Measurements from ENCODE around the gene CELF5. TPM values are rescaled to one million over a fixed set of nuclear protein-coding genes. Genes with fewer than 3 reads are reported as not detected.

CELF5 gene
- total and polyA plus RNA-seq, 3 experiments from 2014 or later, result 0.11 to 0.24 TPM; not detected in 1

DNA sequence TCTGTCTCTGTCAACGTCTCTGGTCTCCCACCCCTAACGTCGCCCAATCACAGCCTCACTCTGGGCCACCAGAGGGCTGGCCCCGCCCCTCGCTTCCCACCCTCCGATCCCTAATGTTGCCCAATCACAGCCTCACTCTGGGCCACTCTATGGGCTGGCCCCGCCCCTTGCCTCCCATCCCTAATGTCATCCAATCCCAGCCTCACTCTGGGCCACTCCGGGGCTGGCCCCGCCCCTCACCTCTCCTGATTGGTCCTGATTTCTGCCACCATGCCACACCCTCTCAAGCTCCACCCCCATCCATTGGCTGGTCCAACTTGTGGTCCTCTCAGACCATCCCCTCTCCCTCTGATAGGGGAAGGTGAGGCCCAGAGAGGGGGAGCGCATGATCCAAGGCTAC lies 24.9 kb downstream of the CELF5 start:
- no peak for DNase-seq
- Histone ChIP-seq H3K4me3 (ENCODE audit: low read length) (no peak overlapping the region), H3K9me3 (ENCODE audit: low read length) (peaks cover 5% of the 10 kb centered on the region), H3K36me3 (ENCODE audit: insufficient read depth, low read length) (no peaks in the 10 kb centered on the region), H3K4me1 (ENCODE audit: insufficient read depth, low read length) (no peaks in the 10 kb centered on the region), H3K27ac (ENCODE audit: low read depth, low read length) (no peak overlapping the region), H3K27me3 (ENCODE audit: insufficient read depth, low read length, poor library complexity, severe bottlenecking) (no peaks in the 10 kb centered on the region)
- Mint-ChIP-seq H3K4me1 (no peaks in the 10 kb centered on the region), H3K27me3 (peaks cover 8 to 23% of the 10 kb centered on the region in 2 donors), H3K36me3 (no peaks in the 10 kb centered on the region), H3K9me3 (peaks cover 0 to 12% (median 6%) of the 10 kb centered on the region in 5 donors), H3K4me3 (no peak overlapping the region), H3K27ac (no peak overlapping the region)
- POLR2A ChIA-PET, result interaction anchor here (0.6 kb wide), 1 partner anchor 55 kb away, joined by 4 read pairs; no protein-coding TSS in a partner anchor
- CTCF ChIA-PET, result no interaction called here

DNA sequence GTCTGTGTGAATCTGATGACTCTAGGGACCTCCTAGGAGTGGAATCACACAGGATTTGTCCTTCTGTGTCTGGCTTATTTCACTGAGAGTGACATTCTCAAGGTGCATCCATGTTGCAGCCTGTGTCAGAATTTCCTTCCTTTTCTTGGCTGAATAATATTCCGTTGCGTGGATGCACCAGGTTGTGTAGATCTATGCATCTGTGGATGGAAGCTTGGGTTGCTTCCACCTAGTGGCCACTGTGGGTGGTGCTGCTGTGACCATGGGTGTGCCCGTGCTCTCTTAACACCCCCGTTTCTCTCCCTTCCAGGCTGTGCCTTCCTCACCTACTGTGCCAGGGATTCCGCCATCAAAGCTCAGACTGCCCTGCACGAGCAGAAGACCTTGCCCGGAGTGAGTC lies 26.2 kb downstream of the CELF5 start:
- Mint-ChIP-seq H3K4me3 (no peak overlapping the region), H3K27me3 (peaks cover 8 to 32% of the 10 kb centered on the region in 2 donors), H3K9me3 (peaks cover 0 to 12% (median 8%) of the 10 kb centered on the region in 5 donors), H3K36me3 (no peaks in the 10 kb centered on the region), H3K4me1 (no peaks in the 10 kb centered on the region), H3K27ac (no peak overlapping the region)
- H3K9me3 ChIP-seq (ENCODE audit: low read length), result peaks cover 5% of the 10 kb centered on the region
- H3K27ac ChIP-seq (ENCODE audit: low read depth, low read length), result no peak overlapping the region
- DNase-seq, result peak in 2 of 5 donors; percentile 14 to 19
- no peak overlapping the region for H3K4me3 ChIP-seq (ENCODE audit: low read length)
- CTCF ChIA-PET, result no interaction called here
- H3K4me1 ChIP-seq (ENCODE audit: insufficient read depth, low read length), result no peaks in the 10 kb centered on the region
- H3K27me3 ChIP-seq (ENCODE audit: insufficient read depth, low read length, poor library complexity, severe bottlenecking), result no peaks in the 10 kb centered on the region
- POLR2A ChIA-PET, result no interaction called here
- no peaks in the 10 kb centered on the region for H3K36me3 ChIP-seq (ENCODE audit: insufficient read depth, low read length)

DNA sequence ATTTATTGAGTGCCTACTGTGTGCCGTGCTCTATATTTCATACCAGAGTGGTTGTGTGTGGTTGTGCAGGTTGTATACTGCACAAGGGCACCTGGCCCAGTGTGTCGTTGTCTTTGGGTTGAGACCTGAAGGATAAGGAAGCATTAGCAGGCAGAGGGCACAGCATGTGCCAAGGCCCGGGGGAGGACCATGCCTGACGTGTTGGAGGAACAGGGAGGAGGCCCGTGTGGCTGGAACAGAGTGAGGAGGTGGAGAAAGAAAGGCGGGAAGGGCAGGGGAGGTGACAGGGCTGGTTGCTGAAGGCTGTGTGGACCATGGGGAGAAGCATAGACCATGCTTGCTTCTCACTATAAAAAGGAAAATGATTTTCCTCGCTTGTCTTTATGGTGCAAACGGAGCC lies 26.8 kb downstream of the CELF5 start:
- H3K27me3 Mint-ChIP-seq, result peaks cover 8 to 35% of the 10 kb centered on the region in 2 donors

DNA sequence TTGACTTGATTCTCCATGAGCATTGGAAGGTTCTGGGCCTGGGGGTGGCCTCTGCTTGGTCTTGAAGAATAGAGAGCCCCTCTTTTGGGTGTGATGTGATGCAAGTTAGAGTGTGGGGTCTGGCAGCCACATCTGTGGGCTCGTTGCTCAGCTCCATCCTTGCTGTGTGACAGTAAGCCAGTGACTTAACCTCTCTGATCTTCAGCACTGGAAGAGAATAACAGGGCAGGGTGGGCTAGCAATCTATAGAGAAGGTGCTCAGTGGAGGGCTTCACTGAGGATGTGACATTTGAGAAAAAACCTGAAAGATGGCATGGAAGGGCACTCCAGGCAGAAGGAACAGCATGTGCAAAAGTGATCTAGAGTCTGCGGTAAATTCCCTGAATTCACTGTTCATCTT lies 28.2 kb downstream of the CELF5 start:
- ChIA-PET POLR2A (no interaction called here), CTCF (interaction anchor here (1.1 kb wide), 1 partner anchor 13 kb away, joined by 3 read pairs; no protein-coding TSS in a partner anchor)
- no peak for DNase-seq
- Mint-ChIP-seq H3K27ac (no peak overlapping the region), H3K4me3 (no peak overlapping the region), H3K36me3 (no peaks in the 10 kb centered on the region), H3K27me3 (peaks cover 12 to 39% of the 10 kb centered on the region in 2 donors), H3K4me1 (no peaks in the 10 kb centered on the region), H3K9me3 (peaks cover 0 to 12% (median 8%) of the 10 kb centered on the region in 5 donors)
- Histone ChIP-seq H3K27me3 (ENCODE audit: insufficient read depth, low read length, poor library complexity, severe bottlenecking) (no peaks in the 10 kb centered on the region), H3K27ac (ENCODE audit: low read depth, low read length) (no peak overlapping the region), H3K36me3 (ENCODE audit: insufficient read depth, low read length) (no peaks in the 10 kb centered on the region), H3K4me3 (ENCODE audit: low read length) (no peak overlapping the region), H3K9me3 (ENCODE audit: low read length) (peaks cover 5% of the 10 kb centered on the region), H3K4me1 (ENCODE audit: insufficient read depth, low read length) (no peaks in the 10 kb centered on the region)

More for the DNA sequence above, 26.8 kb downstream of the CELF5 start:
- POLR2A ChIA-PET, result interaction anchor here (0.7 kb wide), 1 partner anchor 33 kb away, joined by 5 read pairs; no protein-coding TSS in a partner anchor
- Histone ChIP-seq H3K27ac (ENCODE audit: low read depth, low read length) (no peak overlapping the region), H3K4me1 (ENCODE audit: insufficient read depth, low read length) (no peaks in the 10 kb centered on the region), H3K9me3 (ENCODE audit: low read length) (peaks cover 5% of the 10 kb centered on the region), H3K4me3 (ENCODE audit: low read length) (no peak overlapping the region), H3K36me3 (ENCODE audit: insufficient read depth, low read length) (no peaks in the 10 kb centered on the region), H3K27me3 (ENCODE audit: insufficient read depth, low read length, poor library complexity, severe bottlenecking) (no peaks in the 10 kb centered on the region)
- Mint-ChIP-seq H3K27ac (no peak overlapping the region), H3K36me3 (no peaks in the 10 kb centered on the region), H3K4me3 (no peak overlapping the region), H3K4me1 (no peaks in the 10 kb centered on the region), H3K9me3 (peaks cover 0 to 12% (median 8%) of the 10 kb centered on the region in 5 donors)
- CTCF ChIA-PET, result no interaction called here
- DNase-seq, result no peak

DNA sequence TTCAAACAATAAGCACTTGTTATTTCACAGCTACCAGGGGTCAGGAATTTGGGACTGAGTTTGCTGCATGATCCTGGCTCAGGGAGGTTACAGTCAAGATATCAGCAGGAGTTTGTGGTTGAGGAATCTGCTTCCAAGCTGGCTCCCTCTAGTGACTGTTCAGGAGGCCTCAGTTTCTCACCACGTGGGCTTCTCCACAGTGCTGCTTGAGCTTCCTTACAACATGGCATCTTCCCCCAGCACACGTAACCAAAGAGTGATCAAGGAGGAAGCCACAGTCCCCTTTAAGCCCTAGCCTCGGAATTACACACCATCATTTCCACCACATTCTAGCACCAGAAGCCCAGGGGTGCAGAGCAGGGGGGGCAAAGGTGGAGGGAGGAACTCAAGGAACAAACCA lies 28.8 kb downstream of the CELF5 start:
- POLR2A ChIA-PET, result no interaction called here
- CTCF ChIA-PET, result interaction anchor here (1.1 to 1.4 kb wide), 2 partner anchors 12 to 25 kb away, joined by 3 read pairs; no protein-coding TSS in a partner anchor
- H3K27me3 Mint-ChIP-seq, result peaks cover 12 to 39% of the 10 kb centered on the region in 2 donors
- peaks cover 0 to 12% (median 8%) of the 10 kb centered on the region in 5 donors for H3K9me3 Mint-ChIP-seq
- H3K36me3 Mint-ChIP-seq, result no peaks in the 10 kb centered on the region
- H3K4me3 ChIP-seq (ENCODE audit: low read length), result no peak overlapping the region
- no peak overlapping the region for H3K27ac ChIP-seq (ENCODE audit: low read depth, low read length)
- no peaks in the 10 kb centered on the region for H3K4me1 ChIP-seq (ENCODE audit: insufficient read depth, low read length)
- H3K27ac Mint-ChIP-seq, result no peak overlapping the region
- no peak for DNase-seq
- no peaks in the 10 kb centered on the region for H3K27me3 ChIP-seq (ENCODE audit: insufficient read depth, low read length, poor library complexity, severe bottlenecking)
- H3K4me3 Mint-ChIP-seq, result no peak overlapping the region
- H3K4me1 Mint-ChIP-seq, result no peaks in the 10 kb centered on the region
- H3K36me3 ChIP-seq (ENCODE audit: insufficient read depth, low read length), result no peaks in the 10 kb centered on the region
- H3K9me3 ChIP-seq (ENCODE audit: low read length), result peaks cover 5% of the 10 kb centered on the region

DNA sequence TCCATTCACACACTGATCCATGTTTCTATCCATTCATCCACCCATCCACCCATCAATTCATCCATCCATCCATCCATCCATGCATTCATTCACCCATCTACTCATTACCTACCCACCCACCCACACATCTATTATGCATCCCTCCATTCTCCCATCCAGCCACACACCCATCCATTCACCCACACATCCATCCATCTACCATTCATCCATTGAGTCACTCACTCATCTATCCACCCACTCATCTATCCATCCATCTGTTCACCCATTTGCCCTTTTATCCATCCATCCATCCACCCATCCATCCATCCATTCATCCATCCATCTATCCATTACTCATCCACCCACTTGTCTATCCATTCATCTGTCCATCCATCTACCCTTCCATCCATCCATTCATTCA lies 30.1 kb downstream of the CELF5 start:
- Mint-ChIP-seq H3K4me3 (no peak overlapping the region), H3K27me3 (peaks cover 12 to 46% of the 10 kb centered on the region in 2 donors), H3K9me3 (peaks cover 0 to 12% (median 8%) of the 10 kb centered on the region in 5 donors), H3K4me1 (no peaks in the 10 kb centered on the region), H3K27ac (no peak overlapping the region), H3K36me3 (no peaks in the 10 kb centered on the region)
- Histone ChIP-seq H3K27ac (ENCODE audit: low read depth, low read length) (no peak overlapping the region), H3K9me3 (ENCODE audit: low read length) (peaks cover 5% of the 10 kb centered on the region), H3K27me3 (ENCODE audit: insufficient read depth, low read length, poor library complexity, severe bottlenecking) (no peaks in the 10 kb centered on the region), H3K36me3 (ENCODE audit: insufficient read depth, low read length) (no peaks in the 10 kb centered on the region), H3K4me1 (ENCODE audit: insufficient read depth, low read length) (no peaks in the 10 kb centered on the region), H3K4me3 (ENCODE audit: low read length) (no peak overlapping the region)
- ChIA-PET POLR2A (interaction anchor here (0.6 kb wide), 1 partner anchor 355 kb away, joined by 3 read pairs; no protein-coding TSS in a partner anchor), CTCF (interaction anchor here (1.4 kb wide), 1 partner anchor 26 kb away, joined by 3 read pairs; no protein-coding TSS in a partner anchor)
- no peak for DNase-seq

DNA sequence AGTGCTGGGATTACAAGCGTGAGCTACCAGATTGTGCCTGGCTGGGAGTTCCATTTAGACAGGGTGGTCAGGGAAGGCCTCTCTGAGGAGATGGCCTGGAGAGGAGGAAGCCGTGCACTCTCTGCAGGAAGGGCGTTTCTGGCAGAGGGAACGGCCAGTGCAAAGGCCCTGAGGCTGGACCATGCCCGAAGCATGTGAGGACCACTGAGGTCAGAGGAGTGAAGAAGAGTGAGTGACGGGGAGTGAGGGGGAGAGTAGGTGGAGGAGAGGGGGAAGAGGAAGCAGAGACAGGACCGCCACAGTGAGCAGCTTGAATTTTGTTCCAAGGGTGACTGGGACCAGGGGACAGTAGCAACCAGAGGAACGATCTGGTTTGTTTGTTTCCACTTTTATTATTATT lies 32.6 kb downstream of the CELF5 start:
- H3K27me3 Mint-ChIP-seq, result peaks cover 11 to 34% of the 10 kb centered on the region in 2 donors

DNA sequence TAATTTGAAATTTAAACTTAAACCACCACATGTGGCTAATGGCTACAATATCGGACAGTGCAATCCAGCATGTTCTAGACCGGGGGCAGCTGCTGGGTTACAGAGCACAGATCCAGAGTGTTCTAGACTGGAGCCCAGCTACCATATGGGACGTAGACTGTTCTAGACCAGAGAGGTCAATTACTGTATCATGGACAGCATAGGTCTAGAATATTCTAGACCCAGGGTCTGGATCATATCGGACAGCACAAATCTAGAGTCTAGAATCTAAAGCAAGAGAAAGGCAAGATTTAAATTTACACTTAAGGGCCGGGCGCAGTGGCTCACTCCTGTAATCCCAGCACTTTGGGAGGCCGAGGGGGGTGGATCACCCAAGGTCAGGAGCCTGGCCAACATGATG lies 37.9 kb downstream of the CELF5 start:
- CTCF ChIA-PET, result no interaction called here
- no peaks in the 10 kb centered on the region for H3K4me1 ChIP-seq (ENCODE audit: insufficient read depth, low read length)

More for the DNA sequence above, 32.6 kb downstream of the CELF5 start:
- Histone ChIP-seq H3K4me1 (ENCODE audit: insufficient read depth, low read length) (no peaks in the 10 kb centered on the region), H3K36me3 (ENCODE audit: insufficient read depth, low read length) (no peaks in the 10 kb centered on the region), H3K9me3 (ENCODE audit: low read length) (peaks cover 5% of the 10 kb centered on the region), H3K4me3 (ENCODE audit: low read length) (no peak overlapping the region), H3K27ac (ENCODE audit: low read depth, low read length) (no peak overlapping the region), H3K27me3 (ENCODE audit: insufficient read depth, low read length, poor library complexity, severe bottlenecking) (no peaks in the 10 kb centered on the region)
- no peak overlapping the region for H3K4me3 Mint-ChIP-seq
- no peaks in the 10 kb centered on the region for H3K4me1 Mint-ChIP-seq
- H3K9me3 Mint-ChIP-seq, result peaks cover 0 to 9% (median 7%) of the 10 kb centered on the region in 5 donors
- H3K27ac Mint-ChIP-seq, result no peak overlapping the region
- no peak for DNase-seq
- ChIA-PET POLR2A (no interaction called here), CTCF (no interaction called here)
- H3K36me3 Mint-ChIP-seq, result no peaks in the 10 kb centered on the region

More for the DNA sequence above, 37.9 kb downstream of the CELF5 start:
- H3K4me3 ChIP-seq (ENCODE audit: low read length), result no peak overlapping the region
- H3K9me3 ChIP-seq (ENCODE audit: low read length), result no peaks in the 10 kb centered on the region
- POLR2A ChIA-PET, result no interaction called here
- Mint-ChIP-seq H3K4me3 (no peak overlapping the region), H3K9me3 (no peaks in the 10 kb centered on the region), H3K4me1 (no peaks in the 10 kb centered on the region), H3K27me3 (peaks cover 9 to 20% of the 10 kb centered on the region in 2 donors), H3K27ac (no peak overlapping the region), H3K36me3 (peaks cover 0 to 2% (median 0%) of the 10 kb centered on the region in 3 donors)
- DNase-seq, result no peak
- no peaks in the 10 kb centered on the region for H3K36me3 ChIP-seq (ENCODE audit: insufficient read depth, low read length)
- H3K27me3 ChIP-seq (ENCODE audit: insufficient read depth, low read length, poor library complexity, severe bottlenecking), result no peaks in the 10 kb centered on the region
- H3K27ac ChIP-seq (ENCODE audit: low read depth, low read length), result no peak overlapping the region
